Motor neuron (in vitro differentiated cells): ENCODE measurements around the gene ANP32B. TPM values are rescaled to one million over a fixed set of nuclear protein-coding genes. Genes with fewer than 3 reads are reported as not detected.
"Not testable (repeated sequence)": the region's sequence is repeated elsewhere in the genome, so short reads cannot be mapped to it uniquely, and the experiment has no call there.

ENCODE experiments used
- ATAC-seq, 8 experiments: fragments of 200-7000 bp; cut with Tn5 transposase; replicated peaks in 6 of 8; 2 replicates each; pipeline ENCODE4 v1.8.0; 2021; ENCODE audit warnings: mild to moderate bottlenecking in 8 of 8, moderate library complexity in 8 of 8
- H3K27ac ChIP-seq, 2 donors: fragments of 250-450 bp; sonication (Bioruptor Pico); 2 replicates each; pipeline ENCODE4 v1.9.0; 2021; ENCODE audit warnings: antibody characterized with exemption in 2 of 2, mild to moderate bottlenecking in 2 of 2, moderate library complexity in 1 of 2
- H3K4me1 ChIP-seq, 2 donors: fragments of 250-450 bp; sonication (Bioruptor Pico); replicated peaks in 1 of 2; 2 replicates each; pipeline ENCODE4 v1.6.1; 2021; ENCODE audit warnings: antibody characterized with exemption in 2 of 2, mild to moderate bottlenecking in 2 of 2, moderate library complexity in 1 of 2
- H3K4me3 ChIP-seq, 5 donors: fragments of 250-450 bp; sonication (Bioruptor Pico); 2 replicates each; pipeline ENCODE4 v1.9.0; 2021; ENCODE audit warnings: antibody characterized with exemption in 5 of 5, mild to moderate bottlenecking in 5 of 5, moderate library complexity in 4 of 5
- WGBS, 10 experiments: fragments of 450-650 bp; shearing (Covaris generic); methylation state at CpG; one replicate each; pipeline ENCODE4 v1.0.0; 2022; 5-methylcytosine and 5-hydroxymethylcytosine counted together
- in situ Hi-C, 9 experiments: fragments of 400-800 bp; cut with MboI; loops; one replicate each; pipeline ENCODE4 v1.15.0; 2021; ENCODE audit warnings: low sequenced_read_pairs in 9 of 9, low pct_unique_long_range_greater_than_20kb in 2 of 9; ENCODE audit not compliant: unreplicated experiment in 9 of 9
- total RNA-seq, 8 experiments: library from RNA; unstranded; fragments of 300-600 nt; gene quantifications; 2 replicates each; pipeline versions ENCODE4 v1.2.3 to v1.2.4, GENCODE V29; 2022

ANP32B gene
- total RNA-seq, 8 experiments from 2014 or later: 21.1 to 322 (median 44.0) TPM

DNA sequence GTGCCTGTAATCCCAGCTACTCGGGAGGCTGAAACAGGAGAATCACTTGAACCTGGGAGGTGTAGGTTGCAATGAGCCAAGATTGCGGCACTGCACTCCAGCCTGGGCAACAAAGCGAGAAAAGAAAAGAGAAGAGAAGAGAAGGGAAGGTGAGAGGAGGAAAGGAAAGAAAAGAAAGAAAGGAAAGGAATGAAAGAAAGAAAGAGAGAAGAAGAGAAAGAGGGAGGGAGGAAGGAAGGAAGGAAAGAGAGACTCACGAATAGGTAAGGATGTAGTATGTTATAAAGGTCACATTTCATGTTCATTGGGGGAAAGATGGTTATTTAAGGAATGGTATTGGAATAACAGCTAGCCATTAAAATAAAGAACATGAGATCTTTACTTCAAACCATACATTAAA, 10.4 kb upstream of the ANP32B start:
- in situ Hi-C loops: no loop called here
- WGBS, 10 experiments: 64 to 96% (median 80%) methylated on average over 3 to 4 of the region's 4 CpGs
- ATAC-seq: no peak
- Histone ChIP-seq H3K27ac (no peak overlapping the region), H3K4me1 (no peaks in the 10 kb centered on the region), H3K4me3 (no peak overlapping the region)

DNA sequence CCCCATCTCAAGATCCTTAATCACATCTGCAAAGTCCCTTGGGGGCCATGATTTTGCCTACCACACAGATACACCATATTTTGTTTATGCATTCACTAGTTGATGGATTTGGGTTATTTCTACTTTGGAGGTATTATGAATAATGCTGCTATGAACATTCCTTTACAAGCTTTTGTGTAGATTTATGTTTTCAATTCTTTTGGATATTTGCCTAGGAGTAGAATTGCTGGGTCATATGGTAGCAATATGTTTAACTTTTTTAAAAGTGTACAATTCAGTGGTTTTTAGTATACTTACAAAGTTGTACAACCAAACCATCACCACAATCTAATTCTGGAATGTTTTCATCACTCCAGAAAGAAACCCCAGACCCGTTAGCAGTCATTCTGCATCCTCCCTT, 7.8 kb upstream of the ANP32B start:
- Histone ChIP-seq H3K27ac (no peak overlapping the region), H3K4me1 (peaks cover 3% of the 10 kb centered on the region in 2 donors), H3K4me3 (no peak overlapping the region)
- ATAC-seq: no peak
- WGBS, 10 experiments: 0 to 100% (median 50%) methylated on average over 1 of the region's 1 CpG; no CpG with 5 or more reads in 5 of the 10 experiments
- in situ Hi-C loops: no loop called here

DNA sequence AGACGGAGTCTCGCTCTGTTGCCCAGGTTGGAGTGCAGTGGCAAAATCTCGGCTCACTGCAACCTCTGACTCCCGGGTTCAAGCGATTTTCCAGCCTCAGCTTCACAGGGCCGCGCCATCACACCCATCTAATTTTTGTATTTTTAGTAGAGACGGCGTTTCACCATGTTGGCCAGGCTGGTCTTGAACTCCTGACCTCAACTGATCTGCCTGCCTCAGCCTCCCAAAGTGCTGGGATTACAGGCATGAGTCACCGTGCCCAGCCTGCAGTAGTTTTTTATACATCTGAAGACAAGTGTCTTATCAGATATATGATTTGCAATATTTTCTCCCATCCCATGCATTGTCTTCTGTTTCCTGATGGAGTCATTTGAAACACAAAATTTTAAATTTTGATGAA, 6.5 kb upstream of the ANP32B start:
- H3K27ac ChIP-seq, in situ Hi-C loops, H3K4me3 ChIP-seq, ATAC-seq: not testable (repeated sequence)
- WGBS, 10 experiments: 60 to 96% (median 81%) methylated on average over 1 to 10 of the region's 10 CpGs; no CpG with 5 or more reads in 5 of the 10 experiments
- peaks cover 15 to 16% of the 10 kb centered on the region in 2 donors for H3K4me1 ChIP-seq

- Histone ChIP-seq H3K4me1 (peaks cover 16 to 20% of the 10 kb centered on the region in 2 donors), H3K4me3 (no peak overlapping the region), H3K27ac (no peak overlapping the region)
- 60 to 100% (median 74%) methylated on average over 1 to 3 of the region's 3 CpGs; no CpG with 5 or more reads in 2 of the 10 experiments for WGBS, 10 experiments
- in situ Hi-C loops: no loop called here
- ATAC-seq: no peak
Observed at GRCh38 chr9:97978371-97979130, 4.6 kb upstream of the ANP32B start.

GRCh38 chr9:97979788-97980478, 3.2 kb upstream of the ANP32B start:
- ATAC-seq: peak in 1 of 8 experiments; percentile 0
- 0 to 83% (median 60%) methylated on average over 2 to 7 of the region's 7 CpGs; no CpG with 5 or more reads in 1 of the 10 experiments for whole genome bisulfite sequencing, 10 experiments
- in situ Hi-C loops: no loop called here
- Histone ChIP-seq H3K27ac (no peak overlapping the region), H3K4me1 (peaks cover 16 to 20% of the 10 kb centered on the region in 2 donors), H3K4me3 (no peak overlapping the region)

DNA sequence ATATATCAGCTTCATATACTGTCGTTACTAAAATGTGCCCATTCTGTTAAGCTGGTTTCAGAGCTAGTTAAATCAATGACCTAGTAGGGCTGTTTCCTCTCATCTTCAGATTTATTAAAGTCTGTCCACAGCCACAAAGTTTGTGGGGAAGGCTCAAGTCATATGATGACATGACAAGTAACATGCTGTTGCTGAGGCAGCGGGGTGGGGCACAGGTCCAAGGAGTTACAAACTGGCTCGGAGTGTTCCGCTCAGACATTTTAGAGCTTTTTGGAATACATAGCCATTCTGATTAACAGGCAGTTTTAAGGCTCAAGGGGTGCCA, 2.7 kb upstream of the ANP32B start:
- peak in 3 of 8 experiments; percentile 5 to 24 (median 9) for ATAC-seq
- in situ Hi-C loops: no loop called here
- peaks cover 20 to 22% of the 10 kb centered on the region in 2 donors for H3K4me1 ChIP-seq
- WGBS, 10 experiments: 0 to 100% (median 56%) methylated on average over 1 to 4 of the region's 4 CpGs; no CpG with 5 or more reads in 1 of the 10 experiments
- no peak overlapping the region for H3K4me3 ChIP-seq
- no peak overlapping the region for H3K27ac ChIP-seq

DNA sequence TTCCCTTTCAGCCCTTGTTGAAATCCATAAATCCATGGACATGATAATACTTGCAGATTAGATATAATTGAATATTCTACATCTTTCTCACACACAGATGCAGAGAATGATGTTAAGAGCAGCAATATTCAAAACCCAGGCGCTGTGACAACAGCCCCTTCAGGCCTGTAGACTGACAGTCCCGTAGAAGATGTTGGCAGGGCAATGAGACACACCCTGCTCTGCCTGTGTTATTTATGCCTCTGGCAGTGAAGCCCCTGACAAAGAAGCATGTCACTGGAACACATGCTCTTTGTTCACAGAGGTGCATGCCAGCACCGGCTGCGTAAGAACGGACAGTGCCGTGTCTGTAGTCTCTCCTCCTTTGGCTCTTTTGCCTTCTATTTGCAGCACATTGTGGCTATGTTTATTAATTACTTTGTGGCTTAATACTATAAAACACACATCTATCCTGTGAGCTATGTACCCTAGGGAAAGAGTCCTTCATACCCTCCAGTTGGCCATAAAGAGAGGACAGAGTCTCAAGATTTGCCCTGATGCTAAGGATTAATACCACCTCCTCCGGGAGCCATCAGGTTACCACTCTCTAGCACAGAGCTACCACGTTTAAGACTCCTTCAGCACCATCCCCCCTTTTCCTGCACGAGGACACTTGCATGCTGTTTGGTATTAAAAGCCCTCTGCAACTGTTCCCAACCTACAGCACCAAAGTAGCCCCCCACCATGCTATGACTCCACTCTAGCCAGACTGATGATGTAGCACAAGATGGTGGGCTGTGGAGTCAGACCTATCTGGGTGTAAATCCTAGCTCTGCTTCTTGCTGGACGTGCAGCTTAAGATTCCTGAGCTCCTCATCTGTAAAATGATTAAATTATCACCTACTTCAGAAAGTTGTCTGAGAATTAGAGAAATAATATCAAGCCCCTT, 2.0 kb upstream of the ANP32B start:
- Histone ChIP-seq H3K27ac (peak overlapping the region in 1 of 2 donors; percentile 53), H3K4me1 (peaks cover 25 to 30% of the 10 kb centered on the region in 2 donors), H3K4me3 (no peak overlapping the region)
- WGBS, 10 experiments: 0 to 35% (median 13%) methylated on average over 1 to 9 of the region's 10 CpGs; no CpG with 5 or more reads in 1 of the 10 experiments
- in situ Hi-C loops: no loop called here
- peak; percentile 8 to 67 (median 22) for ATAC-seq

- 0 to 41% (median 22%) methylated on average over 4 to 11 of the region's 15 CpGs for WGBS, 10 experiments
- Histone ChIP-seq H3K4me3 (peak overlapping the region; percentile 64 to 88 (median 78)), H3K27ac (peak overlapping the region; percentile 89 to 90), H3K4me1 (peaks cover 33 to 38% of the 10 kb centered on the region in 2 donors)
- in situ Hi-C loops: no loop called here
- ATAC-seq: no peak
Observed at GRCh38 chr9:97981846-97982682, 1.1 kb upstream of the ANP32B start.

DNA sequence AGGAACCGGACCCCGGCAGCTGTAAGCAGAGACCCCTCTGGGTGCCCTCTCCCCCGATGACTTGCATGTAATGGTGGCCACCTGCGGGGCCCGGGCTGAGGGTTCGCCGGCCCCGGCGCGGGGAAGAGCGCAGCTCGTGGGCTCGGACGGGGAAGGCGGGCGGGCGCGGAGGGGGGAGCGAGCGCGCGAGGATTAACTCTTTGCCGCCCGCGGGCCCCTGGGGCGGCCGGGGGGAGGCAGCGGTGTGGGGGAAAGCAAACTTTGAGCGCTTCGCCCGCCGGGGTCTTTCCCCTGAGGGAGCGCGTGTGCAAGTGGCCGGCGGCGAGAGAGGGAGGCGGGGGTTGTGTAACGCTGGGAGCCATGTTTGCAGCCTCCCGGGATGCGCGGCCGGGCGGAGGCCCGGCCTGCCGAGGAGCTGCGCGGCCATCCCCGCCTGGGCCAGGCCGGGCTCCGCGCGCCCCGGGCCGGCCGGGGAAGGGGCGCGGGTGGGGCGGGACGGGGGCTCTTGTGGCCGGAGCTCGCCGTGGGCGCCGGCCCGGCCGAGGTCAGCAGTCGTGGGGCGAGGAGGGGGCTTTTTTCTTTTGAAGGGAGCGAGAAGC, 547 bp downstream of the ANP32B start:
- peak overlapping the region; percentile 64 to 88 (median 78) for H3K4me3 ChIP-seq
- peak overlapping the region; percentile 96 for H3K27ac ChIP-seq
- in situ Hi-C loops: no loop called here
- no CpG with 5 or more reads among the region's 70 CpGs for WGBS, 10 experiments
- peak in 7 of 8 experiments; percentile 4 to 36 (median 23) for ATAC-seq
- peaks cover 38 to 40% of the 10 kb centered on the region in 2 donors for H3K4me1 ChIP-seq

DNA sequence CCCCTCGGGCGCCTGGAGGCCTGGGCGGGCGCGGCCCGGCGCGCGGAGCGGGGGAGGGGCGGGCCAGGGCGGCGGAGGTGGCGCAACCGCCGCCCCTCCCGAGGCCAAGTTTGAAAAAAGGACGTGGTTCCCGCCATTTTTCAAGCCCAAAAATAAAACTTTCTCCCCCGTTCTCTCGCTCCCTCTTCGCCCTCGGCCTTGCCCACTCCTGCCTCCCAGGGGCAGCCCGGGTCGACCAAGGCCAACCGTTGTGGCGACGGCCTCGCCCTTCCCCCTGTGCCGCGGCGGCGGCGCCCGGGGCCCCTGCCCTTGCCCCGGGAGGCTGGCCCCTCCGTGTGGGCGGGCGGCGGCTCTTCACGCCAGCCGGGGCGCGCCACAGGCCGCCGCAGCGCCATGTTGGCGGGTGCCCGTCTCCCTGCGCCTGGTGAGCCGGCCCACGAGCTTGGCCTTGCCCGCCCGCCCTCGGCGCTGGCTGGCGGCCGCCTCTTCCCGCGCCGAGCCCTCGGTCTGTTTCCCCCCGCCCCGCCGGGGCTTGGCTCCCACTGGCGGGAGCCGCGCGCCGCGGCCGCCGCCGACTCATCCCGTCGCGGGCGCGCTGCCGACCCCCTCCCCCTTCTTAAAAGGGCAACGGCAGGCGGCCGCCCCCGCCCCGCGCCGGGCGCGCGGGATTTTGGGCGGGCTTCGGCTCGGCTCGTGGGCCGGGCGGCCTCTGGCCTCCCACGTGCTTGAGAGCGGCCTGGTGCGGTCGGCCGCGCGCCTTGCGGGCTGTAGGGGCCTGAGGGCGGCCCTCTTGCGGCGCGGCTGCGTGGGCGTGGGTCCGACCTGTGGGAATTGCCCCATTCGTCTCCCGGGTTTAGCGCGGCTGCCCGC, 1.3 kb downstream of the ANP32B start:
- Histone ChIP-seq H3K4me1 (peaks cover 38 to 42% of the 10 kb centered on the region in 2 donors), H3K27ac (peak overlapping the region; percentile 96), H3K4me3 (peak overlapping the region; percentile 64 to 88 (median 78))
- 0% methylated on average over 2 of the region's 116 CpGs; no CpG with 5 or more reads in 9 of the 10 experiments for WGBS, 10 experiments
- in situ Hi-C loops: no loop called here
- ATAC-seq: peak; percentile 0 to 47 (median 22)
